H1 (cell line): ENCODE measurements around the gene KCNMB4. TPM values are rescaled to one million over a fixed set of nuclear protein-coding genes. Genes with fewer than 3 reads are reported as not detected.

Experiments
- ASH2L ChIP-seq: fragments of 200-600, 300-600 bp; sonication (generic); IDR thresholded peaks from one replicate; pipeline ENCODE4 v1.7.1; 2017; ENCODE audit warnings: low read length
- CBX5 ChIP-seq: fragments of 300-800, 300-1000 bp; sonication (generic); IDR thresholded peaks from 2 replicates; pipeline ENCODE4 v1.7.1; 2016; ENCODE audit warnings: antibody characterized with exemption, low read length, low read depth
- CTCF ChIP-seq, 3 experiments: IDR thresholded peaks; 1 replicate in 2 of 3; 2 replicates in 1 of 3; pipeline versions ENCODE4 v1.5.1 to v1.6.1; 2011; ENCODE audit warnings: low read length in 3 of 3, mild to moderate bottlenecking in 3 of 3, inconsistent platforms in 2 of 3, low read depth in 1 of 3, moderate library complexity in 1 of 3; ENCODE audit not compliant: insufficient read depth in 1 of 3; ENCODE audit errors: control extremely low read depth in 1 of 3
- KDM1A ChIP-seq: fragments of 200-600, 300-600 bp; sonication (generic); IDR thresholded peaks from 2 replicates; pipeline ENCODE4 v1.7.1; 2016; ENCODE audit warnings: mild to moderate bottlenecking, low read length, borderline replicate concordance
- polyA plus RNA-seq, 7 experiments: library from polyadenylated mRNA; depleted of rRNA in 3 of 7; stranded (reverse) in 5 of 7; unstranded in 2 of 7; fragments of >200 nt in 5 of 7; fragments of 200-250 nt in 2 of 7; gene quantifications; 1 replicate in 5 of 7; 2 replicates in 1 of 7; 4 replicates in 1 of 7; pipeline versions ENCODE4 v1.2.1 to v1.2.3, GENCODE V29; 2011 to 2013; ENCODE audit warnings: missing spikeins in 2 of 7, mixed read lengths in 2 of 7
- total RNA-seq: library from RNA; stranded (reverse); fragmentation: NEBNext Ultra II Directional; extraction: Animal tissue kit (Norgen Biotek cat#: 25700); gene quantifications from 2 replicates; pipeline ENCODE4 v1.2.1, GENCODE V29; 2021

The KCNMB4 gene
- total and polyA plus RNA-seq, 2 of the 8 experiments (the other 6 are each of a cell fraction or from before 2014, with no cell fraction given): 10.9 to 16.0 TPM

- TF ChIP-seq ASH2L (no peak), CBX5 (no peak), CTCF (IDR thresholded peaks at IDR 0.05; ENCODE audit: control extremely low read depth in 1 of 3, insufficient read depth in 1 of 3, low read depth in 1 of 3, low read length in 3 of 3) (no peak), KDM1A (no peak)
Observed at GRCh38 chr12:70355972-70356371, 10.1 kb upstream of the KCNMB4 start (continued).
